ENCODE results near the gene NAPEPLD.

DNA sequence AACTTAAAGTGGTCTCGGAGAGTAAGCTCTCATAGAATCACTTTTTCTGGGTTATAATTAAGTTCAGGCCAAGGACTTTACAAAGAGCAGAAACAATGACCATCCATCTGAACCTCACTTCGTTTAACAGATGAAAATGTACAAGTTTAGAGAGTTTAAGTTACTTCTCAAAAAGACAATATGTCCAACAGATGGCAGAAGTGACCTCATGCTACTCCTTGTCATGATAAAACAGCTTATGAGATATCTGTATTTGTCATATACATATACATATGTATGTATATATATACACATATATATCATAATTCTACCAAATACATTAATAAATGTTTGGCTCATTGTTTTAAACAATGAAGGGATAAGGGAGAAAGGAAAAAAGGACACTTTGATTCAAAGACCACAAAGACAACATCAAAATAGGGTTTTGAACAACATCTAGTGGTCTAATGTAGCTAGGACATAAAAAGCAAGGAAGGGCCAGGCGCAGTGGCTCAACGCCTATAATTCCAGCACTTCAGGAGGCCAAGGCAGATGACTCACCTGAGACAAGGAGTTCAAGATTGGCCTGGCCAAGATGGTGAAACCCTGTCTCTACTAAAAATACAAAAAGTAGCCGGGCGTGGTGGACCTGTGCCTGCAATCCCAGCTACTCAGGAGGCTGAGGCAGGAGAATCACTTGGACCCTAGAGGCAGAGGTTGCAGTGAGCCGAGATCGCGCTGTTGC lies 17.8 kb downstream of the NAPEPLD start:
- TF ChIP-seq, protein P1, sequence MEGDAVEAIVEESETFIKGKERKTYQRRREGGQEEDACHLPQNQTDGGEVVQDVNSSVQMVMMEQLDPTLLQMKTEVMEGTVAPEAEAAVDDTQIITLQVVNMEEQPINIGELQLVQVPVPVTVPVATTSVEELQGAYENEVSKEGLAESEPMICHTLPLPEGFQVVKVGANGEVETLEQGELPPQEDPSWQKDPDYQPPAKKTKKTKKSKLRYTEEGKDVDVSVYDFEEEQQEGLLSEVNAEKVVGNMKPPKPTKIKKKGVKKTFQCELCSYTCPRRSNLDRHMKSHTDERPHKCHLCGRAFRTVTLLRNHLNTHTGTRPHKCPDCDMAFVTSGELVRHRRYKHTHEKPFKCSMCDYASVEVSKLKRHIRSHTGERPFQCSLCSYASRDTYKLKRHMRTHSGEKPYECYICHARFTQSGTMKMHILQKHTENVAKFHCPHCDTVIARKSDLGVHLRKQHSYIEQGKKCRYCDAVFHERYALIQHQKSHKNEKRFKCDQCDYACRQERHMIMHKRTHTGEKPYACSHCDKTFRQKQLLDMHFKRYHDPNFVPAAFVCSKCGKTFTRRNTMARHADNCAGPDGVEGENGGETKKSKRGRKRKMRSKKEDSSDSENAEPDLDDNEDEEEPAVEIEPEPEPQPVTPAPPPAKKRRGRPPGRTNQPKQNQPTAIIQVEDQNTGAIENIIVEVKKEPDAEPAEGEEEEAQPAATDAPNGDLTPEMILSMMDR (IDR thresholded peaks at IDR 0.05), result no peak
- TF ChIP-seq POLR2AphosphoS5 (IDR thresholded peaks at IDR 0.05) (no peak), POLR2A (IDR thresholded peaks at IDR 0.05) (no peak)

Measured in sigmoid colon (tissue), 4 donors.